DOHH2 (cell line): ENCODE data around the gene RASSF4.

ENCODE experiments used
- H3F3A ChIP-seq: fragments of 200-600 bp; sonication (generic), shearing (Covaris generic); 2 replicates; pipeline ENCODE4 v1.6.0; 2016; ENCODE audit warnings: antibody characterized with exemption, mild to moderate bottlenecking; ENCODE audit not compliant: control insufficient read depth, insufficient read depth
- H3K27ac ChIP-seq: fragments of 200-600 bp; sonication (generic); 2 replicates; pipeline ENCODE4 v1.5.1; 2014; ENCODE audit warnings: low read depth, mild to moderate bottlenecking, low read length, moderate library complexity
- H3K27me3 ChIP-seq: fragments of 200-600 bp; sonication (generic); 2 replicates; pipeline ENCODE4 v1.6.1; 2014; ENCODE audit warnings: mild to moderate bottlenecking, low read length, mixed read lengths; ENCODE audit not compliant: control insufficient read depth
- H3K36me3 ChIP-seq: fragments of 200-600 bp; sonication (generic); 2 replicates; pipeline ENCODE4 v1.6.1; 2014; ENCODE audit warnings: mild to moderate bottlenecking, low read length, moderate library complexity, mixed read lengths; ENCODE audit not compliant: control insufficient read depth
- H3K4me1 ChIP-seq: fragments of 200-600 bp; sonication (generic); 2 replicates; pipeline ENCODE4 v1.6.1; 2014; ENCODE audit warnings: mild to moderate bottlenecking, low read length, mixed read lengths; ENCODE audit not compliant: control insufficient read depth
- H3K4me2 ChIP-seq: fragments of 200-600 bp; sonication (generic); 2 replicates; pipeline ENCODE4 v1.6.0; 2014; ENCODE audit warnings: mild to moderate bottlenecking, low read length, moderate library complexity
- H3K4me3 ChIP-seq: fragments of 200-600 bp; sonication (generic); 2 replicates; pipeline ENCODE4 v1.5.1; 2014; ENCODE audit warnings: mild to moderate bottlenecking, low read length, mixed read lengths
- H3K79me2 ChIP-seq: fragments of 200-600 bp; sonication (generic); 2 replicates; pipeline ENCODE4 v1.6.1; 2014; ENCODE audit warnings: mild to moderate bottlenecking, low read length, mixed read lengths; ENCODE audit not compliant: control insufficient read depth
- H3K9me2 ChIP-seq: fragments of 200-600 bp; sonication (generic); replicated peaks from 2 replicates; pipeline ENCODE4 v1.6.1; 2014; ENCODE audit warnings: mild to moderate bottlenecking, low read length, mixed read lengths; ENCODE audit not compliant: control insufficient read depth
- H3K9me3 ChIP-seq: fragments of 200-600 bp; sonication (generic); 2 replicates; pipeline ENCODE4 v1.6.1; 2014; ENCODE audit warnings: antibody characterized with exemption, low read length, mixed read lengths; ENCODE audit not compliant: control insufficient read depth, insufficient read depth
- H4K20me1 ChIP-seq: fragments of 200-600 bp; sonication (generic); 2 replicates; pipeline ENCODE4 v1.6.0; 2014; ENCODE audit warnings: low read depth, mild to moderate bottlenecking, antibody characterized with exemption, low read length, moderate library complexity; ENCODE audit not compliant: control insufficient read depth, insufficient read depth
- CTCF ChIP-seq: fragments of 200-600 bp; sonication (generic); IDR thresholded peaks from one replicate; pipeline ENCODE4 v1.5.1; 2014; ENCODE audit warnings: antibody characterized with exemption, mild to moderate bottlenecking, low read depth, low read length; ENCODE audit not compliant: poor library complexity, severe bottlenecking
- EZH2phosphoT487 ChIP-seq: fragments of 200-600 bp; sonication (generic); IDR thresholded peaks from 2 replicates; pipeline ENCODE4 v1.6.1; 2017; ENCODE audit warnings: borderline replicate concordance, mild to moderate bottlenecking, antibody characterized with exemption, low read length, moderate library complexity, mixed read lengths

The RASSF4 gene

GRCh38 chr10:44991571-44991970, 32.0 kb downstream of the RASSF4 start:
- Histone ChIP-seq H3K9me3 (no peaks in the 10 kb centered on the region), H3F3A (no peaks in the 10 kb centered on the region), H3K9me2 (no peaks in the 10 kb centered on the region), H3K36me3 (no peaks in the 10 kb centered on the region), H3K4me3 (no peak overlapping the region), H4K20me1 (no peaks in the 10 kb centered on the region), H3K79me2 (no peaks in the 10 kb centered on the region), H3K27ac (no peak overlapping the region), H3K27me3 (peaks cover 2% of the 10 kb centered on the region), H3K4me1 (peaks cover 5% of the 10 kb centered on the region; the same call in 1 of the 2 replicates), H3K4me2 (no peak overlapping the region)
- no peak for TF ChIP-seq EZH2phosphoT487
- no peak for TF ChIP-seq CTCF

GRCh38 chr10:44992070-44992731, 32.6 kb downstream of the RASSF4 start:
- no peaks in the 10 kb centered on the region for H3K9me3 ChIP-seq
- H3K9me2 ChIP-seq: no peaks in the 10 kb centered on the region
- H3K27me3 ChIP-seq: no peaks in the 10 kb centered on the region
- no peak overlapping the region for H3K4me3 ChIP-seq
- no peaks in the 10 kb centered on the region for H3K79me2 ChIP-seq
- no peaks in the 10 kb centered on the region for H3K36me3 ChIP-seq
- H3K27ac ChIP-seq: no peak overlapping the region
- peaks cover 6% of the 10 kb centered on the region; the same call in 1 of the 2 replicates for H3K4me1 ChIP-seq
- no peak overlapping the region for H3K4me2 ChIP-seq
- no peaks in the 10 kb centered on the region for H3F3A ChIP-seq
- no peak for TF ChIP-seq EZH2phosphoT487
- H4K20me1 ChIP-seq: no peaks in the 10 kb centered on the region

GRCh38 chr10:44992732-44993225, 33.2 kb downstream of the RASSF4 start:
- no peaks in the 10 kb centered on the region for H3K9me3 ChIP-seq
- H3K27ac ChIP-seq: no peak overlapping the region
- no peak for TF ChIP-seq CTCF
- no peak for TF ChIP-seq EZH2phosphoT487
- no peaks in the 10 kb centered on the region for H4K20me1 ChIP-seq
- no peaks in the 10 kb centered on the region for H3K36me3 ChIP-seq
- no peak overlapping the region for H3K4me2 ChIP-seq
- no peaks in the 10 kb centered on the region for H3K9me2 ChIP-seq
- peaks cover 6% of the 10 kb centered on the region; the same call in 1 of the 2 replicates for H3K4me1 ChIP-seq
- H3K27me3 ChIP-seq: no peaks in the 10 kb centered on the region
- H3K4me3 ChIP-seq: no peak overlapping the region
- no peaks in the 10 kb centered on the region for H3K79me2 ChIP-seq
- H3F3A ChIP-seq: no peaks in the 10 kb centered on the region

- no peak overlapping the region for H3K4me3 ChIP-seq
- no peaks in the 10 kb centered on the region for H3K9me3 ChIP-seq
- no peak overlapping the region for H3K27ac ChIP-seq
- no peaks in the 10 kb centered on the region for H3K27me3 ChIP-seq
- no peak for TF ChIP-seq EZH2phosphoT487
- TF ChIP-seq CTCF: no peak
- peaks cover 6% of the 10 kb centered on the region; the same call in 1 of the 2 replicates for H3K4me1 ChIP-seq
- H3K36me3 ChIP-seq: no peaks in the 10 kb centered on the region
- no peaks in the 10 kb centered on the region for H3K79me2 ChIP-seq
- H3K4me2 ChIP-seq: no peak overlapping the region
- no peaks in the 10 kb centered on the region for H3K9me2 ChIP-seq
- H3F3A ChIP-seq: no peaks in the 10 kb centered on the region
- no peaks in the 10 kb centered on the region for H4K20me1 ChIP-seq
Measured at GRCh38 chr10:44993226-44993921, 33.8 kb downstream of the RASSF4 start.
